ENCODE data around the gene WDHD1.

- TF ChIP-seq, protein P1, sequence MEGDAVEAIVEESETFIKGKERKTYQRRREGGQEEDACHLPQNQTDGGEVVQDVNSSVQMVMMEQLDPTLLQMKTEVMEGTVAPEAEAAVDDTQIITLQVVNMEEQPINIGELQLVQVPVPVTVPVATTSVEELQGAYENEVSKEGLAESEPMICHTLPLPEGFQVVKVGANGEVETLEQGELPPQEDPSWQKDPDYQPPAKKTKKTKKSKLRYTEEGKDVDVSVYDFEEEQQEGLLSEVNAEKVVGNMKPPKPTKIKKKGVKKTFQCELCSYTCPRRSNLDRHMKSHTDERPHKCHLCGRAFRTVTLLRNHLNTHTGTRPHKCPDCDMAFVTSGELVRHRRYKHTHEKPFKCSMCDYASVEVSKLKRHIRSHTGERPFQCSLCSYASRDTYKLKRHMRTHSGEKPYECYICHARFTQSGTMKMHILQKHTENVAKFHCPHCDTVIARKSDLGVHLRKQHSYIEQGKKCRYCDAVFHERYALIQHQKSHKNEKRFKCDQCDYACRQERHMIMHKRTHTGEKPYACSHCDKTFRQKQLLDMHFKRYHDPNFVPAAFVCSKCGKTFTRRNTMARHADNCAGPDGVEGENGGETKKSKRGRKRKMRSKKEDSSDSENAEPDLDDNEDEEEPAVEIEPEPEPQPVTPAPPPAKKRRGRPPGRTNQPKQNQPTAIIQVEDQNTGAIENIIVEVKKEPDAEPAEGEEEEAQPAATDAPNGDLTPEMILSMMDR (optimal IDR thresholded peaks at IDR 0.05 in 1 of 3, IDR thresholded peaks at IDR 0.05 in 1 of 3, conservative IDR thresholded peaks at IDR 0.05 in 1 of 3; ENCODE audit: extremely low read depth in 1 of 3, insufficient read depth in 2 of 3, low read length in 3 of 3) = no peak
- TF ChIP-seq EZH2 (IDR thresholded peaks at IDR 0.05; ENCODE audit: low read length) = no peak
Measured at GRCh38 chr14:54919330-54919729, 107.6 kb downstream of the WDHD1 start.
